A673 (cell line): ENCODE results near the gene ATP1A2. TPM values are rescaled to one million over a fixed set of nuclear protein-coding genes. Genes with fewer than 3 reads are reported as not detected.

ENCODE experiments used
- BruUV-seq: library from RNA; stranded (reverse); fragments of 400-500 nt; replicated peaks from 2 replicates; lab custom pipeline; 2021; lab: Mats Ljungman, UMichigan
- CTCF ChIA-PET: fragments of 300-600 bp; sonication (Branson Sonifier 250); formaldehyde crosslinking; loops from one replicate; lab custom pipeline; 2022; ENCODE audit warnings: antibody characterized with exemption; lab: Charles Lee
- POLR2A ChIA-PET: fragments of 300-600 bp; sonication (Branson Sonifier 250); formaldehyde crosslinking; loops from one replicate; lab custom pipeline; 2022; ENCODE audit warnings: antibody characterized with exemption; ENCODE audit not compliant: low non-redundant PET; lab: Charles Lee
- DNase-seq: peaks from one replicate; pipeline ENCODE4 v3.0.0-alpha.2; 2015; ENCODE audit warnings: low spot score
- H3K27ac ChIP-seq: fragments of 200-600 bp; sonication (generic); 2 replicates; pipeline ENCODE4 v1.5.1; 2016; ENCODE audit warnings: mixed run types, low read depth, mild to moderate bottlenecking, mixed read lengths, antibody characterized with exemption, low read length; ENCODE audit not compliant: poor library complexity, severe bottlenecking
- H3K27me3 ChIP-seq: fragments of 200-600 bp; sonication (generic); replicated peaks from 2 replicates; pipeline ENCODE4 v1.6.1; 2017; ENCODE audit warnings: mixed run types, low read depth, mild to moderate bottlenecking, mixed read lengths, antibody characterized with exemption, low read length; ENCODE audit not compliant: insufficient read depth, poor library complexity
- H3K36me3 ChIP-seq: fragments of 200-600 bp; sonication (generic); 2 replicates; pipeline ENCODE4 v1.6.1; 2016; ENCODE audit warnings: mixed run types, mild to moderate bottlenecking, mixed read lengths, antibody characterized with exemption, low read length; ENCODE audit not compliant: insufficient read depth, poor library complexity, severe bottlenecking
- H3K4me1 ChIP-seq: fragments of 200-600 bp; sonication (generic); 2 replicates; pipeline ENCODE4 v1.6.1; 2017; ENCODE audit warnings: mixed run types, mild to moderate bottlenecking, mixed read lengths, antibody characterized with exemption, low read length; ENCODE audit not compliant: insufficient read depth, poor library complexity, severe bottlenecking
- H3K4me3 ChIP-seq: fragments of 200-600 bp; sonication (generic); 2 replicates; pipeline ENCODE4 v1.5.1; 2016; ENCODE audit warnings: low read depth, mixed run types, mild to moderate bottlenecking, mixed read lengths, low read length; ENCODE audit not compliant: poor library complexity, severe bottlenecking
- H3K9me3 ChIP-seq: fragments of 200-600 bp; sonication (generic); 2 replicates; pipeline ENCODE4 v1.6.1; 2016; ENCODE audit warnings: mixed run types, low read depth, mild to moderate bottlenecking, mixed read lengths, antibody characterized with exemption, low read length; ENCODE audit not compliant: poor library complexity, severe bottlenecking
- CTCF ChIP-seq: fragments of 300-800, 200-600 bp; sonication (generic); conservative IDR thresholded peaks from 2 replicates; pipeline ENCODE4 v1.5.1; 2017; ENCODE audit warnings: low read depth, mild to moderate bottlenecking, antibody characterized with exemption, low read length, moderate library complexity, mixed read lengths
- EZH2 ChIP-seq: fragments of 200-600 bp; sonication (generic); IDR thresholded peaks from 2 replicates; pipeline ENCODE4 v1.6.1; 2017; ENCODE audit warnings: borderline replicate concordance, low read depth, mild to moderate bottlenecking, mixed read lengths, antibody characterized with exemption, low read length; ENCODE audit not compliant: poor library complexity, severe bottlenecking
- intact Hi-C: fragments of 100-400 bp; cut with micrococcal nuclease; formaldehyde crosslinking; loops from one replicate; pipeline ENCODE4 v1.10.0; 2022; ENCODE audit not compliant: unreplicated experiment
- total RNA-seq: library from RNA; stranded (reverse); gene quantifications from 2 replicates; pipeline ENCODE4 v1.2.3, GENCODE V29; 2021

The ATP1A2 gene
- total RNA-seq, 1 experiment from 2014 or later, result not detected

- H3K9me3 ChIP-seq, result no peaks in the 10 kb centered on the region
- ChIA-PET POLR2A (no interaction called here), CTCF (interaction anchor here (0.7 to 1.3 kb wide), 12 partner anchors 16 to 330 kb away, joined by 3 to 7 read pairs (median 3); partner anchors contain the start of gene KCNJ10)
- no TSS peak for BruUV-seq
- intact Hi-C loops, result loop anchor here (1.0 to 5.0 kb wide), 2 partner anchors 39 to 205 kb away; no protein-coding TSS in a partner anchor
- DNase-seq, result peak; percentile 82
- H3K4me1 ChIP-seq, result no peaks in the 10 kb centered on the region
- no peak overlapping the region for H3K27ac ChIP-seq
- TF ChIP-seq CTCF (peak; percentile 89), EZH2 (no peak)
- H3K36me3 ChIP-seq, result no peaks in the 10 kb centered on the region
- H3K27me3 ChIP-seq, result peaks cover 24% of the 10 kb centered on the region
- no peak overlapping the region for H3K4me3 ChIP-seq
Measured at GRCh38 chr1:160085686-160086455, 29.7 kb upstream of the ATP1A2 start.

GRCh38 chr1:160086456-160086892 lies 29.1 kb upstream of the ATP1A2 start:
- Histone ChIP-seq H3K9me3 (no peaks in the 10 kb centered on the region), H3K4me3 (no peak overlapping the region), H3K27me3 (peaks cover 18% of the 10 kb centered on the region), H3K4me1 (no peaks in the 10 kb centered on the region), H3K36me3 (no peaks in the 10 kb centered on the region), H3K27ac (no peak overlapping the region)
- intact Hi-C loops, result loop anchor here (5.0 kb wide), 1 partner anchor 39 kb away; no protein-coding TSS in a partner anchor
- no TSS peak for BruUV-seq
- TF ChIP-seq CTCF (no peak), EZH2 (no peak)
- ChIA-PET CTCF (interaction anchor here (0.7 to 1.3 kb wide), 5 partner anchors 83 to 330 kb away, joined by 3 to 4 read pairs (median 3); no protein-coding TSS in a partner anchor), POLR2A (no interaction called here)
- no peak for DNase-seq

GRCh38 chr1:160087118-160087662 lies 28.4 kb upstream of the ATP1A2 start:
- Histone ChIP-seq H3K27me3 (peaks cover 11% of the 10 kb centered on the region), H3K27ac (no peak overlapping the region), H3K9me3 (no peaks in the 10 kb centered on the region), H3K4me3 (no peak overlapping the region), H3K4me1 (no peaks in the 10 kb centered on the region), H3K36me3 (no peaks in the 10 kb centered on the region)
- ChIA-PET POLR2A (no interaction called here), CTCF (interaction anchor here (0.6 to 0.9 kb wide), 2 partner anchors 9 to 170 kb away, joined by 3 to 4 read pairs; no protein-coding TSS in a partner anchor)
- no TSS peak for BruUV-seq
- intact Hi-C loops, result loop anchor here (5.0 kb wide), 1 partner anchor 40 kb away; no protein-coding TSS in a partner anchor
- no peak for DNase-seq
- TF ChIP-seq EZH2 (no peak), CTCF (no peak)
